GM23338 (cell line): ENCODE measurements around the gene SUGCT. TPM values are rescaled to one million over a fixed set of nuclear protein-coding genes. Genes with fewer than 3 reads are reported as not detected.
A peak's percentile ranks its signal among the peaks of the same experiment; 100 is the strongest.

Experiments
- ATAC-seq: fragments of 200-7000 bp; cut with Tn5 transposase; 3 replicates; pipeline ENCODE4 v1.9.1; 2020
- DNase-seq: peaks from one replicate; pipeline ENCODE4 v3.0.0-alpha.2; 2015; ENCODE audit warnings: low spot score
- H2AFZ ChIP-seq: fragments of 200-600 bp; sonication (generic); 2 replicates; pipeline ENCODE4 v1.8.0; 2016; ENCODE audit warnings: antibody characterized with exemption, mild to moderate bottlenecking, moderate library complexity
- H3F3A ChIP-seq: fragments of 200-600 bp; sonication (generic); replicated peaks from 2 replicates; pipeline ENCODE4 v1.8.0; 2017; ENCODE audit warnings: antibody characterized with exemption, mixed run types, low read depth
- H3K27ac ChIP-seq: fragments of 200-600 bp; sonication (generic); 2 replicates; pipeline ENCODE4 v1.6.1; 2016; ENCODE audit warnings: low read depth
- H3K27me3 ChIP-seq: fragments of 200-600 bp; sonication (generic); 2 replicates; pipeline ENCODE4 v1.8.0; 2016; ENCODE audit warnings: mild to moderate bottlenecking, mixed run types, moderate library complexity; ENCODE audit not compliant: insufficient read depth
- H3K36me3 ChIP-seq: fragments of 200-600 bp; sonication (generic); 2 replicates; pipeline ENCODE4 v1.8.0; 2016; ENCODE audit warnings: mild to moderate bottlenecking; ENCODE audit not compliant: insufficient read depth
- H3K4me1 ChIP-seq: fragments of 200-600 bp; sonication (generic); 2 replicates; pipeline ENCODE4 v1.8.0; 2016; ENCODE audit warnings: mild to moderate bottlenecking, moderate library complexity; ENCODE audit not compliant: insufficient read depth
- H3K4me2 ChIP-seq: fragments of 200-600 bp; sonication (generic); 2 replicates; pipeline ENCODE4 v1.7.1; 2017; ENCODE audit warnings: mixed run types
- H3K4me3 ChIP-seq: fragments of 200-600 bp; sonication (generic); 2 replicates; pipeline ENCODE4 v1.6.1; 2016; ENCODE audit warnings: mixed run types
- H3K79me2 ChIP-seq: fragments of 200-600 bp; sonication (generic); replicated peaks from 2 replicates; pipeline ENCODE4 v1.8.0; 2017; ENCODE audit warnings: mild to moderate bottlenecking; ENCODE audit not compliant: insufficient read depth
- H3K9me2 ChIP-seq: fragments of 200-600 bp; sonication (generic); 2 replicates; pipeline ENCODE4 v1.8.0; 2017; ENCODE audit not compliant: insufficient read depth
- H4K20me1 ChIP-seq: fragments of 200-600 bp; sonication (generic); replicated peaks from 2 replicates; pipeline ENCODE4 v1.8.0; 2017; ENCODE audit warnings: mild to moderate bottlenecking; ENCODE audit not compliant: insufficient read depth
- H3K27ac Mint-ChIP-seq: 2 replicates; pipeline ENCODE4 v1.8.0; 2020; ENCODE audit warnings: inconsistent platforms, mild to moderate bottlenecking, moderate library complexity, mixed read lengths
- H3K27me3 Mint-ChIP-seq: 3 replicates; pipeline ENCODE4 v1.8.0; 2022; ENCODE audit warnings: low read depth, mild to moderate bottlenecking, moderate library complexity, mixed read lengths, inconsistent platforms; ENCODE audit not compliant: insufficient read depth, poor library complexity
- H3K36me3 Mint-ChIP-seq: 3 replicates; pipeline ENCODE4 v1.8.0; 2021; ENCODE audit warnings: low read depth, mild to moderate bottlenecking, inconsistent platforms, moderate library complexity, mixed read lengths
- H3K4me1 Mint-ChIP-seq: 3 replicates; pipeline ENCODE4 v1.8.0; 2020; ENCODE audit warnings: mild to moderate bottlenecking, inconsistent platforms, mixed read lengths
- H3K4me3 Mint-ChIP-seq: 3 replicates; pipeline ENCODE4 v1.8.0; 2021; ENCODE audit warnings: moderate library complexity, mild to moderate bottlenecking, inconsistent platforms, mixed read lengths
- H3K9me3 Mint-ChIP-seq: 3 replicates; pipeline ENCODE4 v1.8.0; 2020; ENCODE audit warnings: moderate library complexity, mild to moderate bottlenecking, inconsistent platforms, mixed read lengths
- CREB1 ChIP-seq: fragments of 250-450 bp; sonication (Bioruptor Pico); IDR thresholded peaks from 2 replicates; pipeline ENCODE4 v1.5.0; 2020; ENCODE audit warnings: low read depth, mild to moderate bottlenecking, moderate library complexity
- EZH2 ChIP-seq: fragments of 200-600 bp; sonication (generic); IDR thresholded peaks from one replicate; pipeline ENCODE4 v1.8.0; 2017; ENCODE audit warnings: antibody characterized with exemption, mild to moderate bottlenecking, low read depth; ENCODE audit not compliant: unreplicated experiment
- EZH2phosphoT487 ChIP-seq: fragments of 200-600 bp; sonication (generic); IDR thresholded peaks from one replicate; pipeline ENCODE4 v1.8.1; 2018; ENCODE audit warnings: antibody characterized with exemption; ENCODE audit not compliant: unreplicated experiment
- NANOG ChIP-seq: IDR thresholded peaks from 2 replicates; pipeline ENCODE4 v1.6.1; 2016; ENCODE audit warnings: antibody characterized with exemption, borderline replicate concordance
- POLR2AphosphoS5 ChIP-seq: IDR thresholded peaks from 2 replicates; pipeline ENCODE4 v1.6.1; 2016; ENCODE audit warnings: antibody characterized with exemption, low read depth
- REST ChIP-seq: IDR thresholded peaks from one replicate; pipeline ENCODE4 v1.6.1; 2018; ENCODE audit warnings: antibody characterized with exemption; ENCODE audit not compliant: unreplicated experiment
- STAT1 ChIP-seq: IDR thresholded peaks from one replicate; pipeline ENCODE4 v1.6.1; 2016; ENCODE audit warnings: antibody characterized with exemption; ENCODE audit not compliant: unreplicated experiment
- ZNF331 ChIP-seq: fragments of 250-450 bp; sonication (Bioruptor Pico); IDR thresholded peaks from 2 replicates; pipeline ENCODE4 v1.5.0; 2020; ENCODE audit warnings: low read depth, mild to moderate bottlenecking, moderate library complexity
- ZNF462 ChIP-seq: fragments of 250-450 bp; sonication (Bioruptor Pico); IDR thresholded peaks from 2 replicates; pipeline ENCODE4 v1.5.0; 2020; ENCODE audit warnings: mild to moderate bottlenecking, moderate library complexity
- polyA plus RNA-seq: library from polyadenylated mRNA; unstranded; fragments of >200 nt; fragmentation: Nextera tagmentation; extraction: Ambion mirVana; gene quantifications from 2 replicates; pipeline ENCODE4 v1.2.1, GENCODE V29; 2016
- total RNA-seq: library from RNA; depleted of rRNA; stranded (reverse); fragments of >200 nt; shearing (Covaris generic); gene quantifications from 2 replicates; pipeline ENCODE4 v1.2.3, GENCODE V29; 2014
- TF ChIP-seq, protein P1 (sequence below), 2 experiments: fragments of 200-600 bp in 1 of 2; sonication (generic) in 1 of 2; conservative IDR thresholded peaks; 2 replicates each; pipeline versions ENCODE4 v1.5.1 to v1.6.1; 2016 to 2017; ENCODE audit warnings: antibody characterized with exemption in 2 of 2, low read depth in 2 of 2, mild to moderate bottlenecking in 2 of 2, moderate library complexity in 1 of 2
- TF ChIP-seq, protein P2 (sequence below): IDR thresholded peaks from 2 replicates; pipeline ENCODE4 v1.6.1; 2016; ENCODE audit warnings: antibody characterized with exemption

Gene SUGCT
- total and polyA plus RNA-seq, 2 experiments from 2014 or later = 4.2 to 5.6 TPM

- TF ChIP-seq, protein P1, sequence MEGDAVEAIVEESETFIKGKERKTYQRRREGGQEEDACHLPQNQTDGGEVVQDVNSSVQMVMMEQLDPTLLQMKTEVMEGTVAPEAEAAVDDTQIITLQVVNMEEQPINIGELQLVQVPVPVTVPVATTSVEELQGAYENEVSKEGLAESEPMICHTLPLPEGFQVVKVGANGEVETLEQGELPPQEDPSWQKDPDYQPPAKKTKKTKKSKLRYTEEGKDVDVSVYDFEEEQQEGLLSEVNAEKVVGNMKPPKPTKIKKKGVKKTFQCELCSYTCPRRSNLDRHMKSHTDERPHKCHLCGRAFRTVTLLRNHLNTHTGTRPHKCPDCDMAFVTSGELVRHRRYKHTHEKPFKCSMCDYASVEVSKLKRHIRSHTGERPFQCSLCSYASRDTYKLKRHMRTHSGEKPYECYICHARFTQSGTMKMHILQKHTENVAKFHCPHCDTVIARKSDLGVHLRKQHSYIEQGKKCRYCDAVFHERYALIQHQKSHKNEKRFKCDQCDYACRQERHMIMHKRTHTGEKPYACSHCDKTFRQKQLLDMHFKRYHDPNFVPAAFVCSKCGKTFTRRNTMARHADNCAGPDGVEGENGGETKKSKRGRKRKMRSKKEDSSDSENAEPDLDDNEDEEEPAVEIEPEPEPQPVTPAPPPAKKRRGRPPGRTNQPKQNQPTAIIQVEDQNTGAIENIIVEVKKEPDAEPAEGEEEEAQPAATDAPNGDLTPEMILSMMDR (conservative IDR thresholded peaks at IDR 0.05; ENCODE audit: low read depth in 2 of 2) = no peak
- TF ChIP-seq, protein P2, sequence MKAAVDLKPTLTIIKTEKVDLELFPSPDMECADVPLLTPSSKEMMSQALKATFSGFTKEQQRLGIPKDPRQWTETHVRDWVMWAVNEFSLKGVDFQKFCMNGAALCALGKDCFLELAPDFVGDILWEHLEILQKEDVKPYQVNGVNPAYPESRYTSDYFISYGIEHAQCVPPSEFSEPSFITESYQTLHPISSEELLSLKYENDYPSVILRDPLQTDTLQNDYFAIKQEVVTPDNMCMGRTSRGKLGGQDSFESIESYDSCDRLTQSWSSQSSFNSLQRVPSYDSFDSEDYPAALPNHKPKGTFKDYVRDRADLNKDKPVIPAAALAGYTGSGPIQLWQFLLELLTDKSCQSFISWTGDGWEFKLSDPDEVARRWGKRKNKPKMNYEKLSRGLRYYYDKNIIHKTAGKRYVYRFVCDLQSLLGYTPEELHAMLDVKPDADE = no peak
- TF ChIP-seq EZH2 = no peak
- TF ChIP-seq EZH2phosphoT487 = no peak
- TF ChIP-seq NANOG = no peak
- no peak for TF ChIP-seq ZNF462 (CRISPR knock-in tag)
- TF ChIP-seq REST = no peak
- no peak for TF ChIP-seq STAT1
- TF ChIP-seq ZNF331 (CRISPR knock-in tag) = no peak
- no peak for TF ChIP-seq POLR2AphosphoS5
- TF ChIP-seq CREB1 (CRISPR knock-in tag) = no peak
- no peaks in the 10 kb centered on the region for H3K36me3 ChIP-seq
- peak overlapping the region; percentile 36 for H3K27ac ChIP-seq
- peak overlapping the region; percentile 11 for H2AFZ ChIP-seq
- Mint-ChIP-seq H3K4me1 (peaks cover 30% of the 10 kb centered on the region), H3K9me3 (no peaks in the 10 kb centered on the region), H3K27ac (peak overlapping the region; percentile 74), H3K36me3 (no peaks in the 10 kb centered on the region), H3K4me3 (no peak overlapping the region), H3K27me3 (peaks cover 3% of the 10 kb centered on the region)
- no peak overlapping the region for H3K4me3 ChIP-seq
- H3K9me2 ChIP-seq = peaks cover 4% of the 10 kb centered on the region
- no peaks in the 10 kb centered on the region for H3F3A ChIP-seq
- H3K4me2 ChIP-seq = peak overlapping the region; percentile 45
- H3K27me3 ChIP-seq = no peaks in the 10 kb centered on the region
- H3K4me1 ChIP-seq = peaks cover 26% of the 10 kb centered on the region
- ATAC-seq (peak; percentile 82), DNase-seq (peak; percentile 49)
- no peaks in the 10 kb centered on the region for H4K20me1 ChIP-seq
- no peaks in the 10 kb centered on the region for H3K79me2 ChIP-seq
These were observed 691.8 kb downstream of the SUGCT start for GRCh38 chr7:40826411-40827221.
